ENCODE data around the gene RPUSD1.

GRCh38 chr16:820748-821147 is 32.6 kb upstream of the RPUSD1 start:
- TF ChIP-seq EZH2 (IDR thresholded peaks at IDR 0.05; ENCODE audit: borderline replicate concordance), result no peak
- TF ChIP-seq, protein P1, sequence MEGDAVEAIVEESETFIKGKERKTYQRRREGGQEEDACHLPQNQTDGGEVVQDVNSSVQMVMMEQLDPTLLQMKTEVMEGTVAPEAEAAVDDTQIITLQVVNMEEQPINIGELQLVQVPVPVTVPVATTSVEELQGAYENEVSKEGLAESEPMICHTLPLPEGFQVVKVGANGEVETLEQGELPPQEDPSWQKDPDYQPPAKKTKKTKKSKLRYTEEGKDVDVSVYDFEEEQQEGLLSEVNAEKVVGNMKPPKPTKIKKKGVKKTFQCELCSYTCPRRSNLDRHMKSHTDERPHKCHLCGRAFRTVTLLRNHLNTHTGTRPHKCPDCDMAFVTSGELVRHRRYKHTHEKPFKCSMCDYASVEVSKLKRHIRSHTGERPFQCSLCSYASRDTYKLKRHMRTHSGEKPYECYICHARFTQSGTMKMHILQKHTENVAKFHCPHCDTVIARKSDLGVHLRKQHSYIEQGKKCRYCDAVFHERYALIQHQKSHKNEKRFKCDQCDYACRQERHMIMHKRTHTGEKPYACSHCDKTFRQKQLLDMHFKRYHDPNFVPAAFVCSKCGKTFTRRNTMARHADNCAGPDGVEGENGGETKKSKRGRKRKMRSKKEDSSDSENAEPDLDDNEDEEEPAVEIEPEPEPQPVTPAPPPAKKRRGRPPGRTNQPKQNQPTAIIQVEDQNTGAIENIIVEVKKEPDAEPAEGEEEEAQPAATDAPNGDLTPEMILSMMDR (IDR thresholded peaks at IDR 0.05; ENCODE audit: poor library complexity), result no peak
